ENCODE measurements around the gene C14orf119.

DNA sequence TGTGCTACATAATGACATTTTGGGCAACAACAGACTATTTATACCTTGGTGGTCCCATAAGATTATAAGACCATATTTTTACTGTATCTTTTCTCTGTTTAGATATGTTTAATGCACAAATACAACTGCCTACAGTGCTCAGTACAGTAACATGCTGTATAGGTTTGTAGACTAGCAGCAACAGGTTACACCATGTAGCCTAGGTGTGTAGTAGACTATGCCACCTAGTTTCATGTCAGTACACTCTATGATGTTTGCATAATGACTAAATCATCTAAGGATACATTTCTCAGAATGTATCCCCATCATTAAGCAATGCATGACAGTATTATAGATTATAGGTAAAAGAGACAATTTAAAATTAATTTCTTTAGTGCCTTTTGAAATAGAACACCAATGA is 54.4 kb downstream of the C14orf119 start:
- TF ChIP-seq, protein P1, sequence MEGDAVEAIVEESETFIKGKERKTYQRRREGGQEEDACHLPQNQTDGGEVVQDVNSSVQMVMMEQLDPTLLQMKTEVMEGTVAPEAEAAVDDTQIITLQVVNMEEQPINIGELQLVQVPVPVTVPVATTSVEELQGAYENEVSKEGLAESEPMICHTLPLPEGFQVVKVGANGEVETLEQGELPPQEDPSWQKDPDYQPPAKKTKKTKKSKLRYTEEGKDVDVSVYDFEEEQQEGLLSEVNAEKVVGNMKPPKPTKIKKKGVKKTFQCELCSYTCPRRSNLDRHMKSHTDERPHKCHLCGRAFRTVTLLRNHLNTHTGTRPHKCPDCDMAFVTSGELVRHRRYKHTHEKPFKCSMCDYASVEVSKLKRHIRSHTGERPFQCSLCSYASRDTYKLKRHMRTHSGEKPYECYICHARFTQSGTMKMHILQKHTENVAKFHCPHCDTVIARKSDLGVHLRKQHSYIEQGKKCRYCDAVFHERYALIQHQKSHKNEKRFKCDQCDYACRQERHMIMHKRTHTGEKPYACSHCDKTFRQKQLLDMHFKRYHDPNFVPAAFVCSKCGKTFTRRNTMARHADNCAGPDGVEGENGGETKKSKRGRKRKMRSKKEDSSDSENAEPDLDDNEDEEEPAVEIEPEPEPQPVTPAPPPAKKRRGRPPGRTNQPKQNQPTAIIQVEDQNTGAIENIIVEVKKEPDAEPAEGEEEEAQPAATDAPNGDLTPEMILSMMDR (IDR thresholded peaks at IDR 0.05) = no peak
- TF ChIP-seq POLR2A (IDR thresholded peaks at IDR 0.05) (no peak), POLR2AphosphoS5 (IDR thresholded peaks at IDR 0.05) (no peak)

All from breast epithelium (tissue), 3 donors.